Measurements from ENCODE around the gene ECSCR. TPM values are rescaled to one million over a fixed set of nuclear protein-coding genes. Genes with fewer than 3 reads are reported as not detected.

Gene ECSCR
- total RNA-seq, 1 donor from 2014 or later = not detected

GRCh38 chr5:139408191-139408590, 54.4 kb downstream of the ECSCR start:
- DNase-seq (ENCODE audit: extremely low spot score, unreplicated experiment) = no peak
- Mint-ChIP-seq H3K27me3 (ENCODE audit: unreplicated experiment) (no peaks in the 10 kb centered on the region), H3K9me3 (ENCODE audit: unreplicated experiment) (no peaks in the 10 kb centered on the region), H3K4me1 (ENCODE audit: unreplicated experiment) (peaks cover 23% of the 10 kb centered on the region), H3K4me3 (ENCODE audit: unreplicated experiment) (no peak overlapping the region), H3K36me3 (ENCODE audit: unreplicated experiment) (peaks cover 4% of the 10 kb centered on the region), H3K27ac (ENCODE audit: unreplicated experiment) (no peak overlapping the region)
- TF ChIP-seq, protein P1, sequence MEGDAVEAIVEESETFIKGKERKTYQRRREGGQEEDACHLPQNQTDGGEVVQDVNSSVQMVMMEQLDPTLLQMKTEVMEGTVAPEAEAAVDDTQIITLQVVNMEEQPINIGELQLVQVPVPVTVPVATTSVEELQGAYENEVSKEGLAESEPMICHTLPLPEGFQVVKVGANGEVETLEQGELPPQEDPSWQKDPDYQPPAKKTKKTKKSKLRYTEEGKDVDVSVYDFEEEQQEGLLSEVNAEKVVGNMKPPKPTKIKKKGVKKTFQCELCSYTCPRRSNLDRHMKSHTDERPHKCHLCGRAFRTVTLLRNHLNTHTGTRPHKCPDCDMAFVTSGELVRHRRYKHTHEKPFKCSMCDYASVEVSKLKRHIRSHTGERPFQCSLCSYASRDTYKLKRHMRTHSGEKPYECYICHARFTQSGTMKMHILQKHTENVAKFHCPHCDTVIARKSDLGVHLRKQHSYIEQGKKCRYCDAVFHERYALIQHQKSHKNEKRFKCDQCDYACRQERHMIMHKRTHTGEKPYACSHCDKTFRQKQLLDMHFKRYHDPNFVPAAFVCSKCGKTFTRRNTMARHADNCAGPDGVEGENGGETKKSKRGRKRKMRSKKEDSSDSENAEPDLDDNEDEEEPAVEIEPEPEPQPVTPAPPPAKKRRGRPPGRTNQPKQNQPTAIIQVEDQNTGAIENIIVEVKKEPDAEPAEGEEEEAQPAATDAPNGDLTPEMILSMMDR (IDR thresholded peaks at IDR 0.05) = no peak

DNA sequence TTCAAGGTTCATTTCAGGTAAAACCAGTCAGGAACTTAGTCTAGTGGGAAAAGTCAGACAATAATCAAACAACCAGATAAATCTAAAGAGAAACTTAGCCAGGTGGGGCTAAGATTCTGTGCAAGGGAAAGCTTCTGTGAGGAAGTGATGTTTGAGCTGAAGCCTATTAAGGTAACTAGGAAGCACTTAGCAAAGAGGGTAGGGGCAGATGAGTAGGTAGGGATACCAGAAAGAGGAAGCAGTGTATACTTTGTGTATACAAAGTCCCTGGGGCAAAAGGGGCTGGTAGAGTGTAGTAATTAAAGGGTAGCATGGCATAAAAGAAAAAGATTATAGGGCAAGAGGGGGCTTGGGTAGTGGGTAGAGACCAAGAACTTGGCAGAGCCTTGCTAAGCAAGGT, 55.0 kb downstream of the ECSCR start:
- H3K27me3 Mint-ChIP-seq (ENCODE audit: unreplicated experiment) = no peaks in the 10 kb centered on the region
- H3K4me1 Mint-ChIP-seq (ENCODE audit: unreplicated experiment) = peaks cover 29% of the 10 kb centered on the region
- H3K36me3 Mint-ChIP-seq (ENCODE audit: unreplicated experiment) = peaks cover 3% of the 10 kb centered on the region
- TF ChIP-seq, protein P1 (IDR thresholded peaks at IDR 0.05) = no peak
- H3K27ac Mint-ChIP-seq (ENCODE audit: unreplicated experiment) = no peak overlapping the region
- H3K9me3 Mint-ChIP-seq (ENCODE audit: unreplicated experiment) = no peaks in the 10 kb centered on the region
- no peak overlapping the region for H3K4me3 Mint-ChIP-seq (ENCODE audit: unreplicated experiment)
- no peak for DNase-seq (ENCODE audit: extremely low spot score, unreplicated experiment)

DNA sequence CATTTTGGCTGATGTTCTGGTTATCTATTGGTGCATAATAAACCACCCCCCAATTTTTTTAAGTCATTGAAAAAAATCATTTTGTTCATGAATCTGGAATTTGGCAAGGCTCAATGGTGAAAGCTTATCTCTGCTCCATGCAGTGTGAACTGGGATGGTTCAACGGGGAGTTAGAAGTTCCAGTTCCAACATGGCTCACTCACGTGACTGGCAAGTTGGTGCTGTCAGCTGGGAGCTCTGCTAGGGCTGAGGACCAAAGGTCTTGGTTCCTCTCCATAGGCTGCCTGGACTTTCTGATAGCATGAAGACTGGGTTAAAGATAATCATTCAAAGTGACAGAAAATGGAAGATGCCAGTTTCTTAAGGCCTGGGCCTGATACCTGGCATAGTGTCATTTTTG, 55.6 kb downstream of the ECSCR start:
- peaks cover 29% of the 10 kb centered on the region for H3K4me1 Mint-ChIP-seq (ENCODE audit: unreplicated experiment)

GRCh38 chr5:139404484-139404840, 58.1 kb downstream of the ECSCR start:
- H3K27ac Mint-ChIP-seq (ENCODE audit: unreplicated experiment) = peak overlapping the region; percentile 100
- TF ChIP-seq, protein P1 (IDR thresholded peaks at IDR 0.05) = no peak
- no peak for DNase-seq (ENCODE audit: extremely low spot score, unreplicated experiment)
- peaks cover 29% of the 10 kb centered on the region for H3K4me1 Mint-ChIP-seq (ENCODE audit: unreplicated experiment)
- H3K4me3 Mint-ChIP-seq (ENCODE audit: unreplicated experiment) = peak overlapping the region; percentile 96
- H3K9me3 Mint-ChIP-seq (ENCODE audit: unreplicated experiment) = no peaks in the 10 kb centered on the region
- no peaks in the 10 kb centered on the region for H3K27me3 Mint-ChIP-seq (ENCODE audit: unreplicated experiment)
- peaks cover 3% of the 10 kb centered on the region for H3K36me3 Mint-ChIP-seq (ENCODE audit: unreplicated experiment)

More for the DNA sequence above, 55.6 kb downstream of the ECSCR start:
- H3K27me3 Mint-ChIP-seq (ENCODE audit: unreplicated experiment) = no peaks in the 10 kb centered on the region
- H3K27ac Mint-ChIP-seq (ENCODE audit: unreplicated experiment) = no peak overlapping the region
- H3K36me3 Mint-ChIP-seq (ENCODE audit: unreplicated experiment) = peaks cover under 1% of the 10 kb centered on the region
- H3K9me3 Mint-ChIP-seq (ENCODE audit: unreplicated experiment) = no peaks in the 10 kb centered on the region
- no peak overlapping the region for H3K4me3 Mint-ChIP-seq (ENCODE audit: unreplicated experiment)
- TF ChIP-seq, protein P1 (IDR thresholded peaks at IDR 0.05) = no peak
- no peak for DNase-seq (ENCODE audit: extremely low spot score, unreplicated experiment)

GRCh38 chr5:139403787-139404483, 58.6 kb downstream of the ECSCR start, which contains the start of gene SPATA24:
TSS of gene SPATA24 (minus strand) at chr5:139404089. CDS start at chr5:139404060, 29 bp downstream.
- Mint-ChIP-seq H3K36me3 (ENCODE audit: unreplicated experiment) (peaks cover 6% of the 10 kb centered on the region), H3K4me1 (ENCODE audit: unreplicated experiment) (peaks cover 29% of the 10 kb centered on the region), H3K27me3 (ENCODE audit: unreplicated experiment) (no peaks in the 10 kb centered on the region), H3K4me3 (ENCODE audit: unreplicated experiment) (peak within 1 kb of the TSS; percentile 96), H3K27ac (ENCODE audit: unreplicated experiment) (peak within 1 kb of the TSS; percentile 100), H3K9me3 (ENCODE audit: unreplicated experiment) (no peaks in the 10 kb centered on the region)
- TF ChIP-seq, protein P1 (IDR thresholded peaks at IDR 0.05) = no peak
- DNase-seq (ENCODE audit: extremely low spot score, unreplicated experiment) = peak; percentile 98

Measured in osteocyte (in vitro differentiated cells).